HCT116 (cell line): Measurements from ENCODE around the gene ARVCF. TPM values are rescaled to one million over a fixed set of nuclear protein-coding genes. Genes with fewer than 3 reads are reported as not detected.

Experiments used
- ATAC-seq: fragments of 200-7000 bp; cut with Tn5 transposase; 2 replicates; pipeline ENCODE4 v1.9.1; 2020; ENCODE audit warnings: mild to moderate bottlenecking, moderate library complexity
- BruUV-seq: library from RNA; stranded (reverse); fragments of 400-500 nt; replicated peaks from 2 replicates; lab custom pipeline; 2021; lab: Mats Ljungman, UMichigan
- CTCF ChIA-PET: fragments of 300-600 bp; sonication (Branson Sonifier 250); formaldehyde crosslinking; loops from one replicate; lab custom pipeline; 2021; ENCODE audit warnings: antibody characterized with exemption; lab: Charles Lee
- POLR2A ChIA-PET: fragments of 300-600, 350-600 bp; sonication (Branson Sonifier 250); formaldehyde crosslinking; loops from one replicate; lab custom pipeline; 2021; ENCODE audit warnings: antibody characterized with exemption; lab: Charles Lee
- RAD21 ChIA-PET, 2 experiments: fragments of 300-600 bp; sonication (Branson Sonifier 250); formaldehyde crosslinking; loops; one replicate each; lab custom pipeline; 2023; ENCODE audit warnings: low total read pairs in 2 of 2; ENCODE audit not compliant: uncharacterized antibody in 2 of 2, unreplicated experiment in 2 of 2, low non-redundant PET in 1 of 2; lab: Charles Lee
- DNase-seq: peaks from one replicate; pipeline ENCODE4 v3.0.0-alpha.2; 2010; ENCODE audit warnings: low read depth, low spot score
- H2AFZ ChIP-seq: fragments of 200-600 bp; shearing (Covaris generic), sonication (generic); 2 replicates; pipeline ENCODE4 v1.6.1; 2017; ENCODE audit warnings: low read depth, mixed run types, mixed read lengths, antibody characterized with exemption, low read length; ENCODE audit not compliant: poor library complexity, severe bottlenecking
- H3K27ac ChIP-seq: 2 replicates; pipeline ENCODE4 v1.5.1; 2012; ENCODE audit warnings: low read depth, low read length
- H3K27me3 ChIP-seq: fragments of 200-600 bp; sonication (generic); 2 replicates; pipeline ENCODE4 v1.6.1; 2016; ENCODE audit warnings: mixed run types, low read length, mixed read lengths; ENCODE audit not compliant: insufficient read depth
- H3K36me3 ChIP-seq, 2 experiments: fragments of 200-500 bp in 1 of 2; fragments of 200-600 bp in 1 of 2; sonication (Bioruptor generic) in 1 of 2; sonication (generic) in 1 of 2; 2 replicates each; pipeline versions ENCODE4 v1.5.1 to v1.6.1; 2014 to 2016; ENCODE audit warnings: low read length in 2 of 2, inconsistent platforms in 1 of 2, mixed read lengths in 1 of 2, mixed run types in 1 of 2; ENCODE audit not compliant: insufficient read depth in 2 of 2, control insufficient read depth in 1 of 2
- H3K4me1 ChIP-seq, 2 experiments: fragments of 200-600 bp in 1 of 2; sonication (generic) in 1 of 2; 2 replicates each; pipeline versions ENCODE4 v1.5.1 to v1.6.1; 2012 to 2017; ENCODE audit warnings: low read length in 2 of 2, inconsistent platforms in 1 of 2, mild to moderate bottlenecking in 1 of 2, mixed read lengths in 1 of 2, mixed run types in 1 of 2, moderate library complexity in 1 of 2; ENCODE audit not compliant: insufficient read depth in 2 of 2, control insufficient read depth in 1 of 2
- H3K4me2 ChIP-seq: fragments of 200-600 bp; sonication (generic); 2 replicates; pipeline ENCODE4 v1.6.1; 2017; ENCODE audit warnings: mixed run types, low read length, mixed read lengths
- H3K4me3 ChIP-seq, 2 experiments: fragments of 200-600 bp in 1 of 2; sonication (generic) in 1 of 2; replicated peaks in 1 of 2; 2 replicates each; pipeline ENCODE4 v1.5.1; 2011 to 2016; ENCODE audit warnings: low read length in 2 of 2, control low read depth in 1 of 2, low read depth in 1 of 2, mild to moderate bottlenecking in 1 of 2, mixed read lengths in 1 of 2, mixed run types in 1 of 2
- H3K79me2 ChIP-seq: fragments of 200-600 bp; sonication (generic); 2 replicates; pipeline ENCODE4 v1.6.1; 2017; ENCODE audit warnings: mild to moderate bottlenecking, mixed run types, low read length, moderate library complexity, mixed read lengths; ENCODE audit not compliant: insufficient read depth
- H3K9ac ChIP-seq: fragments of 200-600 bp; sonication (generic); 2 replicates; pipeline ENCODE4 v1.6.1; 2016; ENCODE audit warnings: low read length, mixed read lengths
- H3K9me2 ChIP-seq: fragments of 200-600 bp; sonication (generic), shearing (Covaris generic); 2 replicates; pipeline ENCODE4 v1.6.1; 2017; ENCODE audit warnings: mixed run types, mild to moderate bottlenecking, moderate library complexity; ENCODE audit not compliant: insufficient read depth
- H3K9me3 ChIP-seq, 2 experiments: fragments of 200-500 bp in 1 of 2; fragments of 200-600 bp in 1 of 2; sonication (Bioruptor generic) in 1 of 2; sonication (generic) in 1 of 2; 2 replicates each; pipeline ENCODE4 v1.6.1; 2014 to 2017; ENCODE audit warnings: low read length in 2 of 2, mixed read lengths in 2 of 2, inconsistent platforms in 1 of 2, low read depth in 1 of 2, mild to moderate bottlenecking in 1 of 2, mixed run types in 1 of 2, moderate library complexity in 1 of 2; ENCODE audit not compliant: control insufficient read depth in 1 of 2, insufficient read depth in 1 of 2
- H4K20me1 ChIP-seq: fragments of 200-600 bp; sonication (generic), shearing (Covaris generic); 2 replicates; pipeline ENCODE4 v1.6.1; 2017; ENCODE audit warnings: mixed run types, mild to moderate bottlenecking, moderate library complexity; ENCODE audit not compliant: insufficient read depth
- CBX3 ChIP-seq: IDR thresholded peaks from 2 replicates; pipeline ENCODE4 v1.6.1; 2012; ENCODE audit warnings: low read depth
- EGR1 ChIP-seq: IDR thresholded peaks from 2 replicates; pipeline ENCODE4 v1.6.1; 2012; ENCODE audit warnings: low read depth
- ELF1 ChIP-seq: IDR thresholded peaks from 2 replicates; pipeline ENCODE4 v1.6.1; 2012; ENCODE audit warnings: low read depth, borderline replicate concordance
- EZH2phosphoT487 ChIP-seq: fragments of 200-600 bp; IDR thresholded peaks from 2 replicates; pipeline ENCODE4 v1.6.1; 2018; ENCODE audit warnings: antibody characterized with exemption, borderline replicate concordance
- FOSL1 ChIP-seq: IDR thresholded peaks from 2 replicates; pipeline ENCODE4 v1.6.1; 2012; ENCODE audit warnings: low read depth
- POLR2AphosphoS5 ChIP-seq: IDR thresholded peaks from 2 replicates; pipeline ENCODE4 v1.6.1; 2011; ENCODE audit warnings: mild to moderate bottlenecking, low read depth, low read length, moderate library complexity
- SIN3A ChIP-seq: IDR thresholded peaks from 2 replicates; pipeline ENCODE4 v1.6.1; 2012; ENCODE audit warnings: low read depth
- TCF7L2 ChIP-seq: IDR thresholded peaks from 2 replicates; pipeline ENCODE4 v1.7.0; 2011; ENCODE audit warnings: borderline replicate concordance, inconsistent platforms; ENCODE audit not compliant: insufficient read depth, insufficient read length; ENCODE audit errors: extremely low read depth
- YY1 ChIP-seq: IDR thresholded peaks from 2 replicates; pipeline ENCODE4 v1.6.1; 2011; ENCODE audit warnings: low read length, low read depth, moderate library complexity, mild to moderate bottlenecking; ENCODE audit not compliant: insufficient replicate concordance; ENCODE audit errors: extremely low read depth
- intact Hi-C: fragments of 100-400 bp; cut with micrococcal nuclease; formaldehyde crosslinking; loops from 2 replicates; pipeline ENCODE4 v1.10.0; 2022
- total RNA-seq: library from RNA; stranded (reverse); gene quantifications from one replicate; pipeline ENCODE4 v1.2.1, GENCODE V29; 2021; ENCODE audit not compliant: unreplicated experiment
- TF ChIP-seq, protein P1 (sequence below), 3 experiments: fragments of 200-600 bp in 1 of 3; sonication (generic) in 1 of 3; IDR thresholded peaks in 2 of 3; conservative IDR thresholded peaks in 1 of 3; 2 replicates each; pipeline ENCODE4 v1.5.1; 2012 to 2017; ENCODE audit warnings: low read depth in 2 of 3, low read length in 2 of 3, antibody characterized with exemption in 1 of 3, borderline replicate concordance in 1 of 3, control low read depth in 1 of 3, mild to moderate bottlenecking in 1 of 3, mixed read lengths in 1 of 3, mixed run types in 1 of 3, moderate library complexity in 1 of 3; ENCODE audit not compliant: insufficient read depth in 1 of 3
- TF ChIP-seq, protein P2 (sequence below): IDR thresholded peaks from 2 replicates; pipeline ENCODE4 v1.6.1; 2012
- TF ChIP-seq, protein P3 (sequence below): IDR thresholded peaks from 2 replicates; pipeline ENCODE4 v1.6.1; 2011; ENCODE audit warnings: mild to moderate bottlenecking, low read length, moderate library complexity; ENCODE audit not compliant: insufficient replicate concordance; ENCODE audit errors: extremely low read depth
- TF ChIP-seq, protein P4 (sequence below): IDR thresholded peaks from 2 replicates; pipeline ENCODE4 v1.6.1; 2012

ARVCF gene
- total RNA-seq, 1 experiment from 2014 or later: 42.8 TPM

DNA sequence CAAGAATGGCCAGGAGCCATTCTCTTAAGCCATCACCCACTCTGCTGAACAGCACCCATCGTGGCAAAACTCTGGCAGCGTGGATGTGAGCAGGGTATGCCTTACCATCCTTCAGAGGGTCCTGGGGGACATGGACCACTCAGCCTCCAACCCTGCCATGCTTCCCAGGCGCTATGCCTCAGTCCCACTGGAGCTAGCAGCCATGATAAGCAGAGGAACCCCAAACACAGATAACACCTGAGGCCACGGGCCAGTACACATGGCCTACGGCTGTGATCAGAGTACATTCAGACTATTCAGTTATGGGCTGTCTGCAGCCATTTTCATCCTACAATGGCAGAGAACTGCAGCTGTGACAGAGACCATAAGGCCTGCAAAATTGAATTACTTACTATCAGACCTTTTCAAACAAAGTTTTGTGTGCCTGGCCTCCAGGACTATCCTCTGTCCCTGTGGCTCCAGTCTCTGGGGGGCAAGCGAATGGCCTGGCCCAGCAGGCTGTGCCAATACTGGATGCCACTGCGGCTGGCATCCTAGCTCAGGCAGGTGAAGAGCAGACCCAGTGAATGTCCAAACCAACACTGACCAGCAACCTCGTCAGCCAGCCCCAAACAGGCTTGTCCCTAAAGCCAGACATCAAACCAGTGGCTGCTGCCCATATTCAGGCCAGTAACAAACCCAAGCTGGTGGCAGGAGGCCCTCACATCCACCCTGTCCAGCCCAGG lies 6.9 kb downstream of the ARVCF start:
- Histone ChIP-seq H3K9me3 (peaks cover 1 to 2% of the 10 kb centered on the region in 2 experiments; a peak in 1 of 4 replicates), H3K27ac (no peak overlapping the region), H3K79me2 (no peaks in the 10 kb centered on the region), H3K36me3 (peaks cover 0 to under 1% of the 10 kb centered on the region in 2 experiments; a peak in 1 of 4 replicates), H3K4me1 (peaks cover 2 to 10% of the 10 kb centered on the region in 2 experiments; a peak in 2 of 4 replicates), H3K9me2 (no peaks in the 10 kb centered on the region), H4K20me1 (no peaks in the 10 kb centered on the region), H3K4me3 (no peak overlapping the region), H3K27me3 (no peaks in the 10 kb centered on the region), H3K4me2 (no peak overlapping the region), H2AFZ (no peak overlapping the region), H3K9ac (no peak overlapping the region)
- DNase-seq (no peak), ATAC-seq (no peak)
- intact Hi-C loops: loop anchor here (5.0 kb wide), 1 partner anchor 37 kb away; no protein-coding TSS in a partner anchor
- RAD21 ChIA-PET: no interaction called here
- no TSS peak for BruUV-seq
- POLR2A ChIA-PET: interaction anchor here (1.6 kb wide), 1 partner anchor 11 kb away, joined by 3 read pairs; the partner anchor contains the start of gene TANGO2
- no peak for TF ChIP-seq SIN3A
- TF ChIP-seq YY1: no peak
- TF ChIP-seq, protein P1, sequence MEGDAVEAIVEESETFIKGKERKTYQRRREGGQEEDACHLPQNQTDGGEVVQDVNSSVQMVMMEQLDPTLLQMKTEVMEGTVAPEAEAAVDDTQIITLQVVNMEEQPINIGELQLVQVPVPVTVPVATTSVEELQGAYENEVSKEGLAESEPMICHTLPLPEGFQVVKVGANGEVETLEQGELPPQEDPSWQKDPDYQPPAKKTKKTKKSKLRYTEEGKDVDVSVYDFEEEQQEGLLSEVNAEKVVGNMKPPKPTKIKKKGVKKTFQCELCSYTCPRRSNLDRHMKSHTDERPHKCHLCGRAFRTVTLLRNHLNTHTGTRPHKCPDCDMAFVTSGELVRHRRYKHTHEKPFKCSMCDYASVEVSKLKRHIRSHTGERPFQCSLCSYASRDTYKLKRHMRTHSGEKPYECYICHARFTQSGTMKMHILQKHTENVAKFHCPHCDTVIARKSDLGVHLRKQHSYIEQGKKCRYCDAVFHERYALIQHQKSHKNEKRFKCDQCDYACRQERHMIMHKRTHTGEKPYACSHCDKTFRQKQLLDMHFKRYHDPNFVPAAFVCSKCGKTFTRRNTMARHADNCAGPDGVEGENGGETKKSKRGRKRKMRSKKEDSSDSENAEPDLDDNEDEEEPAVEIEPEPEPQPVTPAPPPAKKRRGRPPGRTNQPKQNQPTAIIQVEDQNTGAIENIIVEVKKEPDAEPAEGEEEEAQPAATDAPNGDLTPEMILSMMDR (IDR thresholded peaks at IDR 0.05 in 2 of 3, conservative IDR thresholded peaks at IDR 0.05 in 1 of 3; ENCODE audit: borderline replicate concordance in 1 of 3, insufficient read depth in 1 of 3, low read depth in 2 of 3, low read length in 2 of 3): no peak
- TF ChIP-seq, protein P2, sequence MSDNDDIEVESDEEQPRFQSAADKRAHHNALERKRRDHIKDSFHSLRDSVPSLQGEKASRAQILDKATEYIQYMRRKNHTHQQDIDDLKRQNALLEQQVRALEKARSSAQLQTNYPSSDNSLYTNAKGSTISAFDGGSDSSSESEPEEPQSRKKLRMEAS: no peak
- TF ChIP-seq TCF7L2: no peak
- no peak for TF ChIP-seq ELF1
- TF ChIP-seq EGR1: no peak
- TF ChIP-seq, protein P3, sequence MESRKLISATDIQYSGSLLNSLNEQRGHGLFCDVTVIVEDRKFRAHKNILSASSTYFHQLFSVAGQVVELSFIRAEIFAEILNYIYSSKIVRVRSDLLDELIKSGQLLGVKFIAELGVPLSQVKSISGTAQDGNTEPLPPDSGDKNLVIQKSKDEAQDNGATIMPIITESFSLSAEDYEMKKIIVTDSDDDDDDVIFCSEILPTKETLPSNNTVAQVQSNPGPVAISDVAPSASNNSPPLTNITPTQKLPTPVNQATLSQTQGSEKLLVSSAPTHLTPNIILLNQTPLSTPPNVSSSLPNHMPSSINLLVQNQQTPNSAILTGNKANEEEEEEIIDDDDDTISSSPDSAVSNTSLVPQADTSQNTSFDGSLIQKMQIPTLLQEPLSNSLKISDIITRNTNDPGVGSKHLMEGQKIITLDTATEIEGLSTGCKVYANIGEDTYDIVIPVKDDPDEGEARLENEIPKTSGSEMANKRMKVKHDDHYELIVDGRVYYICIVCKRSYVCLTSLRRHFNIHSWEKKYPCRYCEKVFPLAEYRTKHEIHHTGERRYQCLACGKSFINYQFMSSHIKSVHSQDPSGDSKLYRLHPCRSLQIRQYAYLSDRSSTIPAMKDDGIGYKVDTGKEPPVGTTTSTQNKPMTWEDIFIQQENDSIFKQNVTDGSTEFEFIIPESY: no peak
- TF ChIP-seq, protein P4, sequence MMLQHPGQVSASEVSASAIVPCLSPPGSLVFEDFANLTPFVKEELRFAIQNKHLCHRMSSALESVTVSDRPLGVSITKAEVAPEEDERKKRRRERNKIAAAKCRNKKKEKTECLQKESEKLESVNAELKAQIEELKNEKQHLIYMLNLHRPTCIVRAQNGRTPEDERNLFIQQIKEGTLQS: no peak
- no peak for TF ChIP-seq EZH2phosphoT487
- TF ChIP-seq FOSL1: no peak
- no peak for TF ChIP-seq POLR2AphosphoS5
- TF ChIP-seq CBX3: no peak
- CTCF ChIA-PET: no interaction called here
